GM21447 (cell line): ENCODE results near the gene SLC8A1.

Source experiments
- ATAC-seq: cut with Tn5 transposase; IDR thresholded peaks from one replicate; pipeline ENCODE4 v1.9.1; 2021; ENCODE audit not compliant: unreplicated experiment

Gene SLC8A1

GRCh38 chr2:40458271-40458794, 6.4 kb upstream of the SLC8A1 start:
- no peak for ATAC-seq

- no peak for ATAC-seq
These were observed 5.9 kb upstream of the SLC8A1 start for GRCh38 chr2:40457837-40458236.

- ATAC-seq: no peak
These were observed 5.5 kb upstream of the SLC8A1 start for GRCh38 chr2:40457366-40457765.

GRCh38 chr2:40456926-40457325, 5.0 kb upstream of the SLC8A1 start:
- ATAC-seq: no peak

- no peak for ATAC-seq
These were observed 3.8 kb upstream of the SLC8A1 start for GRCh38 chr2:40455661-40456060.

GRCh38 chr2:40454321-40454720, 2.4 kb upstream of the SLC8A1 start:
- ATAC-seq: no peak

GRCh38 chr2:40452786-40453185, 896 bp upstream of the SLC8A1 start:
- ATAC-seq: no peak

- ATAC-seq: no peak
These were observed 977 bp downstream of the SLC8A1 start for GRCh38 chr2:40450796-40451430.

GRCh38 chr2:40450066-40450795, 1.7 kb downstream of the SLC8A1 start:
- ATAC-seq: no peak

- no peak for ATAC-seq
These were observed 3.3 kb downstream of the SLC8A1 start for GRCh38 chr2:40448476-40449079.

GRCh38 chr2:40445467-40445866, 6.4 kb downstream of the SLC8A1 start:
- no peak for ATAC-seq

- no peak for ATAC-seq
These were observed 11.1 kb downstream of the SLC8A1 start for GRCh38 chr2:40440835-40441234.

- no peak for ATAC-seq
These were observed 12.4 kb downstream of the SLC8A1 start for GRCh38 chr2:40439473-40439872.

- ATAC-seq: no peak
These were observed 15.8 kb downstream of the SLC8A1 start for GRCh38 chr2:40436093-40436475.

GRCh38 chr2:40435426-40436092, 16.3 kb downstream of the SLC8A1 start:
- ATAC-seq: no peak

GRCh38 chr2:40434731-40435271, 17.1 kb downstream of the SLC8A1 start:
- ATAC-seq: no peak

- no peak for ATAC-seq
These were observed 18.2 kb downstream of the SLC8A1 start for GRCh38 chr2:40433736-40434135.

GRCh38 chr2:40432921-40433483, 18.9 kb downstream of the SLC8A1 start:
- ATAC-seq: no peak

GRCh38 chr2:40431600-40431955, 20.3 kb downstream of the SLC8A1 start:
- ATAC-seq: no peak

GRCh38 chr2:40430776-40431599, 20.9 kb downstream of the SLC8A1 start:
- no peak for ATAC-seq
